22Rv1 (cell line): ENCODE results near the gene EML4.
"Not testable (repeated sequence)": the region's sequence is repeated elsewhere in the genome, so short reads cannot be mapped to it uniquely, and the experiment has no call there.

ENCODE experiments used
- H3K27ac ChIP-seq: fragments of 450-650 bp; 2 replicates; pipeline ENCODE4 v1.5.1; 2017
- CTCF ChIP-seq: fragments of 450-650 bp; IDR thresholded peaks from 2 replicates; pipeline ENCODE4 v1.5.1; 2017; ENCODE audit warnings: mild to moderate bottlenecking
- ZFX ChIP-seq: fragments of 450-650 bp; IDR thresholded peaks from 2 replicates; pipeline ENCODE4 v1.6.1; 2017; ENCODE audit warnings: antibody characterized with exemption, borderline replicate concordance

EML4 gene

GRCh38 chr2:42329736-42330135, 160.6 kb downstream of the EML4 start:
- TF ChIP-seq CTCF (no peak), ZFX (no peak)
- no peak overlapping the region for H3K27ac ChIP-seq

GRCh38 chr2:42331569-42332284, 162.6 kb downstream of the EML4 start:
- H3K27ac ChIP-seq: no peak overlapping the region
- no peak for TF ChIP-seq CTCF
- TF ChIP-seq ZFX: no peak

GRCh38 chr2:42332575-42332974, 163.4 kb downstream of the EML4 start:
- TF ChIP-seq ZFX (no peak), CTCF (no peak)
- H3K27ac ChIP-seq: no peak overlapping the region

GRCh38 chr2:42333579-42333978, 164.4 kb downstream of the EML4 start:
- no peak overlapping the region for H3K27ac ChIP-seq
- TF ChIP-seq ZFX (no peak), CTCF (no peak)

- no peak overlapping the region for H3K27ac ChIP-seq
- TF ChIP-seq CTCF (no peak), ZFX (no peak)
Observed at GRCh38 chr2:42334220-42334619, 165.1 kb downstream of the EML4 start.

- not testable (repeated sequence) for H3K27ac ChIP-seq
Observed at GRCh38 chr2:42334865-42335264, 165.7 kb downstream of the EML4 start.

- no peak for TF ChIP-seq CTCF
- no peak for TF ChIP-seq ZFX
- no peak overlapping the region for H3K27ac ChIP-seq
Observed at GRCh38 chr2:42335514-42336104, 166.5 kb downstream of the EML4 start.
